Trophoblast cell (in vitro differentiated cells and primary cell): Measurements from ENCODE around the gene HEBP2.
A peak's percentile ranks its signal among the peaks of the same experiment; 100 is the strongest.

Experiments
- DNase-seq, 2 donors: peaks; one replicate each; pipeline ENCODE4 v3.0.0-alpha.2; 2016
- H2AFZ ChIP-seq: 2 replicates; pipeline ENCODE4 v1.6.1; 2013; ENCODE audit warnings: low read length, moderate library complexity, mild to moderate bottlenecking; ENCODE audit not compliant: insufficient read depth, poor library complexity
- H2AK5ac ChIP-seq: 2 replicates; pipeline ENCODE4 v1.6.1; 2013; ENCODE audit warnings: mild to moderate bottlenecking, low read length
- H2BK120ac ChIP-seq: 2 replicates; pipeline ENCODE4 v1.6.1; 2013; ENCODE audit warnings: low read length, mild to moderate bottlenecking, moderate library complexity; ENCODE audit not compliant: insufficient read depth, poor library complexity
- H2BK12ac ChIP-seq: 2 replicates; pipeline ENCODE4 v1.6.1; 2013; ENCODE audit warnings: mild to moderate bottlenecking, low read length, moderate library complexity
- H2BK5ac ChIP-seq: 2 replicates; pipeline ENCODE4 v1.6.1; 2013; ENCODE audit warnings: low read length, low read depth, moderate library complexity, mild to moderate bottlenecking; ENCODE audit not compliant: poor library complexity
- H3K14ac ChIP-seq: 2 replicates; pipeline ENCODE4 v1.6.1; 2013; ENCODE audit warnings: mild to moderate bottlenecking, low read length
- H3K18ac ChIP-seq: 2 replicates; pipeline ENCODE4 v1.6.1; 2013; ENCODE audit warnings: mild to moderate bottlenecking, low read length
- H3K23ac ChIP-seq: 2 replicates; pipeline ENCODE4 v1.6.1; 2013; ENCODE audit warnings: low read length
- H3K27ac ChIP-seq: 2 replicates; pipeline ENCODE4 v1.5.1; 2013; ENCODE audit warnings: low read depth, mild to moderate bottlenecking, inconsistent platforms, low read length, moderate library complexity
- H3K27me3 ChIP-seq: 2 replicates; pipeline ENCODE4 v1.6.1; 2013; ENCODE audit warnings: inconsistent platforms, mild to moderate bottlenecking, low read length, moderate library complexity; ENCODE audit not compliant: insufficient read depth
- H3K36me3 ChIP-seq, 2 experiments: 1 replicate in 1 of 2; 2 replicates in 1 of 2; pipeline ENCODE4 v1.6.1; 2013; ENCODE audit warnings: low read length in 2 of 2, mild to moderate bottlenecking in 2 of 2, moderate library complexity in 1 of 2; ENCODE audit not compliant: insufficient read depth in 2 of 2, control insufficient read depth in 1 of 2
- H3K4ac ChIP-seq: 2 replicates; pipeline ENCODE4 v1.6.1; 2013; ENCODE audit warnings: low read depth, mild to moderate bottlenecking, low read length, moderate library complexity
- H3K4me1 ChIP-seq, 2 experiments: 1 replicate in 1 of 2; 2 replicates in 1 of 2; pipeline ENCODE4 v1.6.1; 2013; ENCODE audit warnings: low read length in 2 of 2, mild to moderate bottlenecking in 2 of 2, moderate library complexity in 1 of 2; ENCODE audit not compliant: insufficient read depth in 2 of 2, control insufficient read depth in 1 of 2
- H3K4me2 ChIP-seq: 2 replicates; pipeline ENCODE4 v1.6.1; 2013; ENCODE audit warnings: inconsistent platforms, mild to moderate bottlenecking, low read length, moderate library complexity
- H3K4me3 ChIP-seq: 2 replicates; pipeline ENCODE4 v1.5.1; 2013; ENCODE audit warnings: mild to moderate bottlenecking, low read depth, low read length, inconsistent platforms
- H3K79me1 ChIP-seq: one replicate; pipeline ENCODE4 v1.6.1; 2013; ENCODE audit warnings: low read length
- H3K79me2 ChIP-seq: 2 replicates; pipeline ENCODE4 v1.6.1; 2013; ENCODE audit warnings: low read length, mild to moderate bottlenecking; ENCODE audit not compliant: control insufficient read depth, insufficient read depth, poor library complexity
- H3K9ac ChIP-seq: 2 replicates; pipeline ENCODE4 v1.6.1; 2013; ENCODE audit warnings: mild to moderate bottlenecking, low read length
- H3K9me3 ChIP-seq: 2 replicates; pipeline ENCODE4 v1.6.1; 2013; ENCODE audit warnings: low read depth, mild to moderate bottlenecking, control low read depth, inconsistent platforms, low read length; ENCODE audit not compliant: insufficient read depth
- H4K12ac ChIP-seq: 2 replicates; pipeline ENCODE4 v1.6.1; 2013; ENCODE audit warnings: low read depth, mild to moderate bottlenecking, low read length, moderate library complexity
- H4K8ac ChIP-seq: 2 replicates; pipeline ENCODE4 v1.6.1; 2013; ENCODE audit warnings: low read depth, mild to moderate bottlenecking, low read length, moderate library complexity
- H4K91ac ChIP-seq: one replicate; pipeline ENCODE4 v1.6.1; 2013; ENCODE audit warnings: low read depth, mild to moderate bottlenecking, low read length, moderate library complexity
- WGBS: extraction: QIAGEN DNeasy Blood & Tissue Kit; methylation state at CpG from one replicate; pipeline ENCODE4 v1.1.7; 2013; ENCODE audit warnings: missing lambda C conversion rate; ENCODE audit not compliant: insufficient read length, insufficient coverage; ENCODE audit errors: extremely low coverage; 5-methylcytosine and 5-hydroxymethylcytosine counted together

HEBP2 gene

GRCh38 chr6:138426500-138427123 is 22.6 kb downstream of the HEBP2 start:
- Histone ChIP-seq H4K12ac (no peak overlapping the region), H3K27ac (no peak overlapping the region), H2BK12ac (no peak overlapping the region), H3K4me3 (no peak overlapping the region), H3K4me1 (no peaks in the 10 kb centered on the region), H3K4ac (no peak overlapping the region), H3K27me3 (no peaks in the 10 kb centered on the region), H2BK120ac (no peak overlapping the region), H3K9me3 (no peaks in the 10 kb centered on the region), H4K8ac (no peak overlapping the region), H3K36me3 (peaks cover 28 to 34% of the 10 kb centered on the region in 2 experiments), H4K91ac (no peak overlapping the region), H3K18ac (no peak overlapping the region), H3K23ac (no peak overlapping the region), H3K9ac (no peak overlapping the region), H3K79me1 (no peaks in the 10 kb centered on the region), H3K79me2 (no peaks in the 10 kb centered on the region), H3K4me2 (no peak overlapping the region), H2AFZ (no peak overlapping the region), H3K14ac (no peak overlapping the region), H2BK5ac (no peak overlapping the region), H2AK5ac (no peak overlapping the region)
- no CpG with 5 or more reads among the region's 5 CpGs for WGBS
- no peak for DNase-seq

- no peak for DNase-seq
- Histone ChIP-seq H3K23ac (no peak overlapping the region), H2BK120ac (no peak overlapping the region), H3K4ac (no peak overlapping the region), H3K79me1 (no peaks in the 10 kb centered on the region), H2BK12ac (no peak overlapping the region), H3K27me3 (no peaks in the 10 kb centered on the region), H2AFZ (no peak overlapping the region), H3K14ac (no peak overlapping the region), H3K36me3 (peaks cover 37 to 43% of the 10 kb centered on the region in 2 experiments), H3K18ac (no peak overlapping the region), H3K4me3 (no peak overlapping the region), H3K27ac (no peak overlapping the region), H3K9me3 (peaks cover 1% of the 10 kb centered on the region), H2AK5ac (no peak overlapping the region), H3K4me2 (no peak overlapping the region), H3K4me1 (no peaks in the 10 kb centered on the region), H4K12ac (no peak overlapping the region), H3K79me2 (no peaks in the 10 kb centered on the region), H2BK5ac (no peak overlapping the region), H3K9ac (no peak overlapping the region), H4K91ac (no peak overlapping the region), H4K8ac (no peak overlapping the region)
- no CpG with 5 or more reads among the region's 8 CpGs for WGBS
Measured at GRCh38 chr6:138427701-138428100, 23.7 kb downstream of the HEBP2 start.

GRCh38 chr6:138428944-138429598 is 25.0 kb downstream of the HEBP2 start:
- H3K23ac ChIP-seq = no peak overlapping the region
- no peak overlapping the region for H3K9ac ChIP-seq
- no peak overlapping the region for H4K12ac ChIP-seq
- no peak overlapping the region for H3K14ac ChIP-seq
- H2BK120ac ChIP-seq = no peak overlapping the region
- no peak overlapping the region for H3K27ac ChIP-seq
- H2AK5ac ChIP-seq = no peak overlapping the region
- no peak overlapping the region for H2AFZ ChIP-seq
- no peak overlapping the region for H2BK5ac ChIP-seq
- no peak overlapping the region for H3K4me2 ChIP-seq
- no peak overlapping the region for H3K18ac ChIP-seq
- H2BK12ac ChIP-seq = no peak overlapping the region
- no peak overlapping the region for H3K4ac ChIP-seq
- H4K91ac ChIP-seq = no peak overlapping the region
- H4K8ac ChIP-seq = no peak overlapping the region
- no peaks in the 10 kb centered on the region for H3K79me2 ChIP-seq
- WGBS = no CpG with 5 or more reads among the region's 8 CpGs
- H3K36me3 ChIP-seq = peaks cover 40 to 46% of the 10 kb centered on the region in 2 experiments
- H3K4me1 ChIP-seq = no peaks in the 10 kb centered on the region
- DNase-seq = peak in 1 of 2 donors; percentile 67
- no peaks in the 10 kb centered on the region for H3K79me1 ChIP-seq
- H3K4me3 ChIP-seq = no peak overlapping the region
- H3K27me3 ChIP-seq = no peaks in the 10 kb centered on the region
- peaks cover 1% of the 10 kb centered on the region for H3K9me3 ChIP-seq

- Histone ChIP-seq H3K18ac (no peak overlapping the region), H3K9me3 (peaks cover 1% of the 10 kb centered on the region), H3K14ac (no peak overlapping the region), H3K27me3 (no peaks in the 10 kb centered on the region), H2BK12ac (no peak overlapping the region), H3K79me2 (no peaks in the 10 kb centered on the region), H4K12ac (no peak overlapping the region), H3K4me3 (no peak overlapping the region), H4K91ac (no peak overlapping the region), H3K36me3 (peaks cover 35 to 39% of the 10 kb centered on the region in 2 experiments), H3K9ac (no peak overlapping the region), H3K4ac (no peak overlapping the region), H2BK5ac (no peak overlapping the region), H2AFZ (no peak overlapping the region), H3K23ac (no peak overlapping the region), H3K4me1 (no peaks in the 10 kb centered on the region), H4K8ac (no peak overlapping the region), H3K79me1 (no peaks in the 10 kb centered on the region), H3K27ac (no peak overlapping the region), H2AK5ac (no peak overlapping the region), H2BK120ac (no peak overlapping the region), H3K4me2 (no peak overlapping the region)
- DNase-seq = no peak
- WGBS = no CpG with 5 or more reads among the region's 12 CpGs
Measured at GRCh38 chr6:138429761-138430160, 25.7 kb downstream of the HEBP2 start.
